T-helper 2 cell treated with Interferon-gamma antibody and Interleukin-4, amounts not matched to agents 100 ng/mL and 5 ng/mL, for 36 hours (primary cell): ENCODE results near the gene L3MBTL3. TPM values are rescaled to one million over a fixed set of nuclear protein-coding genes. Genes with fewer than 3 reads are reported as not detected.
"Not testable (repeated sequence)": the region's sequence is repeated elsewhere in the genome, so short reads cannot be mapped to it uniquely, and the experiment has no call there.

Experiments used
- intact Hi-C: fragments of 100-400 bp; cut with micrococcal nuclease; formaldehyde crosslinking; loops from one replicate; pipeline ENCODE4 v1.15.1; 2023
- total RNA-seq: library from RNA; stranded (reverse); gene quantifications from 2 replicates; pipeline ENCODE4 v1.2.3, GENCODE V29; 2022

L3MBTL3 gene
- total RNA-seq, 1 donor from 2014 or later: 11.3 TPM

GRCh38 chr6:130170160-130170559, 151.8 kb downstream of the L3MBTL3 start:
- intact Hi-C loops: not testable (repeated sequence)

- intact Hi-C loops: not testable (repeated sequence)
These were observed 155.1 kb downstream of the L3MBTL3 start for GRCh38 chr6:130173377-130174004.

- intact Hi-C loops: no loop called here
These were observed 158.0 kb downstream of the L3MBTL3 start for GRCh38 chr6:130176378-130176777.

- intact Hi-C loops: no loop called here
These were observed 160.3 kb downstream of the L3MBTL3 start for GRCh38 chr6:130178692-130179091.

GRCh38 chr6:130182466-130182865, 164.1 kb downstream of the L3MBTL3 start:
- intact Hi-C loops: loop anchor here (2.0 to 5.0 kb wide), 2 partner anchors 40 to 105 kb away; partner anchors contain the start of gene SAMD3

GRCh38 chr6:130183271-130184222, 165.2 kb downstream of the L3MBTL3 start:
- intact Hi-C loops: loop anchor here (1.0 to 5.0 kb wide), 4 partner anchors 39 to 106 kb away; partner anchors contain the start of gene SAMD3

GRCh38 chr6:130185658-130186057, 167.3 kb downstream of the L3MBTL3 start:
- intact Hi-C loops: no loop called here

- intact Hi-C loops: no loop called here
These were observed 169.2 kb downstream of the L3MBTL3 start for GRCh38 chr6:130187335-130188206.

- intact Hi-C loops: no loop called here
These were observed 170.0 kb downstream of the L3MBTL3 start for GRCh38 chr6:130188207-130188899.

- intact Hi-C loops: no loop called here
These were observed 171.4 kb downstream of the L3MBTL3 start for GRCh38 chr6:130189531-130190397.

Other genes starting within 250 kb of the L3MBTL3 start
- gene TMEM244, start 157.3 kb upstream of the L3MBTL3 start, total RNA-seq: not detected in 2 replicates
- 72.3 and 75.7 TPM in 2 replicates for gene SAMD3, start 204.4 kb downstream of the L3MBTL3 start, total RNA-seq